ENCODE measurements around the gene EMC9. TPM values are rescaled to one million over a fixed set of nuclear protein-coding genes. Genes with fewer than 3 reads are reported as not detected.
"Not testable (repeated sequence)": the region's sequence is repeated elsewhere in the genome, so short reads cannot be mapped to it uniquely, and the experiment has no call there.

EMC9 gene
- total RNA-seq, 1 experiment from 2014 or later: 25.2 TPM

GRCh38 chr14:24110523-24110922 lies 30.9 kb downstream of the EMC9 start:
- DNase-seq (ENCODE audit: low read depth): no peak

- no peak for DNase-seq (ENCODE audit: low read depth)
These were observed 31.3 kb downstream of the EMC9 start for GRCh38 chr14:24110060-24110459.

- no peak for DNase-seq (ENCODE audit: low read depth)
These were observed 33.0 kb downstream of the EMC9 start for GRCh38 chr14:24108336-24108874.

DNA sequence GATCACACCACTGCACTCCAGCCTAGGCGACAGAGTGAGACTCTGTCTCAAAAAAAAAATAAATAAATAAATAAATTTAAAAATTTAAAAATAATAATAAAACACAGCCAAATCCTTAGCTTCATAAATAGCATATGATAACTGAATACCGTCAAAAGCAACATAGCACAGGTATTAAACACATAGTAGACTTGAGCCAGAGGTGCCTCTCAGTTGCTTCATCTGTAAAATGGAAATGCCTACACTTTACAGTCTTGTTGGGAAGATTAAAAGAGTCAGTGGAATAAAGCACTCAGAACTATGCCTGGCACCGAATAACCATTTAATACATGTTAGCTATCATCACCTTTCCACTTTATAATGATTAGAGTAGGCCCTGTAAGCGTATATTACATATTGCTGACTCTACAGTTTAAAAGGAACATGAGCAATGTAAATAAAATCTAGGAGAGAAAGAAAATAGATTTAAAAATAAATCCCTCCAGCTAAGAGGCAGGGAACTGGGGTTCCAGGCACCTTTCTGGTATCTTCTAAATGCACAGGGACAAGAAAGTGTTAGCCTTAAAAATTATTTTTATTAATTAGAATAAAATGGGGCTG lies 34.6 kb downstream of the EMC9 start:
- no peak for DNase-seq (ENCODE audit: low read depth)

DNA sequence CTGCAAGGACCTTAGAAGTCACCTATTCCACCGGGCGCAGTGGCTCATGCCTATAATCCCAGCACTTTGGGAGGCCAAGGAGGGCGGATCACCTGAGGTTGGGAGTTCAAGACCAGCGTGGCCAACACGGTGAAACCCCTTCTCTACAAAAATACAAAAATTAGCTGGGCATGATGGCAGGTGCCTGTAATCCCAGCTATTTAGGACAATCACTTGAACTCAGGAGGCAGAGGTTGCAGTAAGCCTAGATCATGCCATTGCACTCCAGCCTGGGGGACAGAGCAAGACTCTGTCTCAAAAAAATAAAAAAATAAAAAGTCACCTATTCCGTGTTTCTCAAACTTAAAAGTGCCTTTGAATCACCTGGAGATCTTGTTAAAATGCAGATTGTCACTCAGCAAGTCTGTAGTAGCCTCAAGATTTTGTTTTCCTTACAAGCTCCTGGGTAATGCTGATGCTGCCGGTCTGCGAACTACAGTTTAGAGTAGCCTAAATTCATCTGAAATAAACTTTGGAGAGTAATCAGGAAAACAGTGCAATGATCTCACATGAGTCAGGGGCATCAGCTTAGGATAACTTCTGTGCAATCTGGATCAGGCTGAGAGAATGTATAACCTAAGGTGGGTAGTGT lies 35.7 kb downstream of the EMC9 start:
- DNase-seq (ENCODE audit: low read depth): not testable (repeated sequence)

GRCh38 chr14:24103451-24103850 lies 37.9 kb downstream of the EMC9 start:
- DNase-seq (ENCODE audit: low read depth): no peak

- DNase-seq (ENCODE audit: low read depth): no peak
These were observed 38.9 kb downstream of the EMC9 start for GRCh38 chr14:24102357-24103048.

DNA sequence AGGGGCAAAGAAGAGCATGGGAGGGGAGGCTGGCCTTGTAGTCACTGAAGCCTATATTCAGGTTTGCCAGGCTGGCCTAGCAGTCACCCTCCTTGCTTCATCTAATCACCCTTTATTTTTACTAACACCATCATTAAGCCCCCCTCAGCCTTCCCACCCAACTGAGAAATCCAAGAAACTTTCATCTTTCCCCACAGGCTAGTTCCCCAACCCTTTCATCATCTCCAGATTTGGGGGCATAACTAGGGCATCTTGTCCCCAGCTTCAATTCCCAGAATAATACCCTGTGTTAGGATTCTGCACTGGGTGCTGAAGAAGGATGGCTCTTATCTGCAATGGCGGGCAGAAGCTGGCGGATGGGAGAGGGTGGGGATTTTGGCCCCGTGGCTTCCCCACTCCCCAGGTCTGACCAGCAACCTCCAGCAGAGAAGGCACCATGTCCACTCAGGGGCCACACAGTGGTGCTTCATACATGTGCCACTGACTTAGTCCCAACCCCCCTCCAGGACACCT lies 40.4 kb downstream of the EMC9 start:
- no peak for DNase-seq (ENCODE audit: low read depth)

- no peak for DNase-seq (ENCODE audit: low read depth)
These were observed 41.0 kb downstream of the EMC9 start for GRCh38 chr14:24100197-24100981.

DNA sequence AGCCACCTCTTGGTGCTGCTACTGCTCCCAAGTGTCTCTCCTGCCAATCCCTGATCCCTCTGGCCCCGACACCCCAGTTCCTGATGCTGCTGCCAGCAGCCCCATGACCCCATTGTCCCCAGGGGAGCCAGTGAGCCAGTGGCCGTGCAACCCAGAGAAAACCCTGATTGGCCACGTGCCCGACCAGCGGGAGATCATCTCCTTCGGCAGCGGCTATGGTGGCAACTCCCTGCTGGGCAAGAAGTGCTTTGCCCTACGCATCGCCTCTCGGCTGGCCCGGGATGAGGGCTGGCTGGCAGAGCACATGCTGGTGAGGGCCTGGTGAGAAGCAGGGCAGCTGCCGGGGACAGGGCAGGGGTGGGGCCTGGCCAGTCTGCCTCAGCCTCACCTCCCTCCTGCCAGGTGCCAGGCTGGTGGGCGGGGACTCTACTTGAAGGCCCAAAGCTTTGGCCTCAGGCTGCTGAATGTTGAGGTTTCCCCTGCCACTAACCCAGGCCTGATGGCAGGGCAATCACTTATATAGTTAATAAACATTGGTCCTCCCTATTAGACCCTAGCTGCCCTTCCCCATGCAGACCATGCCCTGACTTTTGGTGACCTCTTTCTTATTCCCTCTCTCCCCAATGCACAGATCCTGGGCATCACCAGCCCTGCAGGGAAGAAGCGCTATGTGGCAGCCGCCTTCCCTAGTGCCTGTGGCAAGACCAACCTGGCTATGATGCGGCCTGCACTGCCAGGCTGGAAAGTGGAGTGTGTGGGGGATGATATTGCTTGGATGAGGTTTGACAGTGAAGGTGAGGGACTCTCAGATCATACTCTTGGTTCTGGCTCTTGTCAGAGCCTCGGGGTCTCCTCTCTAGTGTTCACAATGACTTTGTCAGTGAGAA lies 42.2 kb downstream of the EMC9 start:
- no peak for DNase-seq (ENCODE audit: low read depth)

- no peak for DNase-seq (ENCODE audit: low read depth)
These were observed 43.0 kb downstream of the EMC9 start for GRCh38 chr14:24098229-24098926.

GRCh38 chr14:24096545-24097181 lies 44.7 kb downstream of the EMC9 start:
- no peak for DNase-seq (ENCODE audit: low read depth)

- peak; percentile 11 for DNase-seq (ENCODE audit: low read depth)
These were observed 45.9 kb downstream of the EMC9 start for GRCh38 chr14:24095271-24096068.

- no peak for DNase-seq (ENCODE audit: low read depth)
These were observed 46.5 kb downstream of the EMC9 start for GRCh38 chr14:24094841-24095270.

- peak; percentile 70 for DNase-seq (ENCODE audit: low read depth)
These were observed 47.2 kb downstream of the EMC9 start, which contains the start of gene PCK2 for GRCh38 chr14:24093901-24094840. Gene PCK2, plus strand, starts transcription at chr14:24094311. Its CDS starts 95 bp downstream, at chr14:24094406.

DNA sequence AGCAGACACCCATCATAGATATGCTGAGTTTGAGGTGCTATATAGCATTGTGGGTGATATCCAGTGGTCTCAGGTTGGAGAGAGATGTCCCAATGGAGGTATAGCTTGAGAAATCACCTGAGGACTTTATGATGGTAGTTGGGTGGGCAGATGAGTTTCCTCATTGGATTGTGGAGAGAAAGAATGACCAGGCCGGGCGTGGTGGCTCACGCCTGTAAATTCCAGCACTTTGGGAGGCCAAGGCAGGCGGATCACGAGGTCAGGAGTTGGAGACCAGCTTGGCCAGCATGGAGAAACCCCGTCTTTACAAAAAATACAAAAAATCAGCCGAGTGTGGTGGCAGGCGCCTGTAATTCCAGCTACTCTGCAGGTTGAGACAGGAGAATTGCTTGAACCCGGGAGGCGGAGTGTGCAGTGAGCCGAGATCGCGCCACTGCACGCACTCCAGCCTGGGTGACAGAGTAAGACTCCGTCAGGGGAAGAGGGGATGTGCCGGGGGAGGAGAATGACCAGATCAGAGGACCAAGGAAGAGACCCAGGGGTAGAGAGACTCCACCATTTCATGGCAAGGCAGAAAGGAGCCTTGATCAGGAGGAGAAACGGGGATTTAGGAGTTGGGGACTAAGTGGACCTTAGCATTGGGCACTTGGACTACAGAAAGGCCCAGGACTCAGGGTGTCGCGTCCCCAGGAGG lies 48.0 kb downstream of the EMC9 start:
- no peak for DNase-seq (ENCODE audit: low read depth)
